ENCODE results near the gene DHRS11.

The DHRS11 gene

DNA sequence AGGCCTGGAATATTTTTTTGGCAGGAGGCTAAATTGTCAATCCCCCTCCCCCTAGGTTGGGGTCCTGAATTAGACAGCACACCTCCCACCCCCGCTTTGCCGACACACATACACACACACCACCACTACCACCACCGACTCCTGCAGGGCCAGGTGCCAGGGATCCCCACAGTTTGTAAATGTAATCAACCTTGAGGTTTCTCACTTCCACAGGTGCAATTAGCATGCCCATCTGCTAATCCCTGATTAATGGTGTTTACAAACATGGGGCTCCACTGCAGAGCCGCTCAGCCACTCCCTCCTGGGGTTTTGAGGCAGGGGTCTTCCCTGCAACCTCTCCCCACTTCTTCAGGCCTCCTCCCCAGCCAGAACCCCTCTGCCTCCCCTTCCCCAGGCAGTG, 21.5 kb downstream of the DHRS11 start:
- no peak for DNase-seq (ENCODE audit: low read depth in 2 of 3, low spot score in 2 of 3)

DNA sequence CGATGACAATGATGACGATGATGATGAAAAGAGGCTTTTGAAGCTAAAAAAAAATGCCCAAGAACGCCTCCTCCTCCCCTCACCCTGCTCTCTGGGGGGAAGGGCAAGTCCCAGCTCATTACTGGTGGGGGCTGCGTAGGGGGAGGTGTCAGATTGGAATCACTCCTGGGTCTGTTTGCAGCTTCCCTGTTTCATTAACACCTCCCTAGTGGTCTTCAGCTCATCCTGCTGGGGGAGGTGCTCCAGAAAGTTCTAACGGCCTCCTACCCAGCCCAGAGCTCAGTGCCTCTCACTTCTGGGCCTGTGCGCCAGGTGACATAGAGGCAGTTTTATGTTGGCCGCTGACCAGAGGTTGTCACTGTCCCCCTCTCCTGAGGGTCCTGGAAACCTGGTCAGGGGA, 22.4 kb downstream of the DHRS11 start:
- DNase-seq (ENCODE audit: low read depth in 2 of 3, low spot score in 2 of 3) = no peak

DNA sequence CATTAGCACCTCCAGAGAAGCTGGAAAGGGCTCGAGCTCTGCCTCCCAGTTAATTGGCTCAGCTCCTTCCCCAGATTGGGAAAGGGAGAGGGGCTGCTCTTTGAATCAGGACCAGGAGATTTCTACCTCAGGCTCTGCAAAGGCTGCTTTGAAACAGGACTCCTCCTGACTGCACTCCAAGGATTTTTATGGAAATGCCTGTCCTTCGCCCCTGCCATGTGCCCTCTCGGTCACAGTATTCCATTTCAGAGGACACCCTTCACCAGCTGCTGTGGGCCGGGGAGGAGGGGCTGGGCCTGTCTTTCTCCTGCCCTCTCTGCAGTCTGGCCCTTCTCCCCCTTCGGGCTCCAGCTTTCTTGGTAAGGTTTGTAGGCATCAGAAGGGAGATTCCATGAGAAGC, 23.3 kb downstream of the DHRS11 start:
- DNase-seq (ENCODE audit: low read depth in 2 of 3, low spot score in 2 of 3) = no peak

DNA sequence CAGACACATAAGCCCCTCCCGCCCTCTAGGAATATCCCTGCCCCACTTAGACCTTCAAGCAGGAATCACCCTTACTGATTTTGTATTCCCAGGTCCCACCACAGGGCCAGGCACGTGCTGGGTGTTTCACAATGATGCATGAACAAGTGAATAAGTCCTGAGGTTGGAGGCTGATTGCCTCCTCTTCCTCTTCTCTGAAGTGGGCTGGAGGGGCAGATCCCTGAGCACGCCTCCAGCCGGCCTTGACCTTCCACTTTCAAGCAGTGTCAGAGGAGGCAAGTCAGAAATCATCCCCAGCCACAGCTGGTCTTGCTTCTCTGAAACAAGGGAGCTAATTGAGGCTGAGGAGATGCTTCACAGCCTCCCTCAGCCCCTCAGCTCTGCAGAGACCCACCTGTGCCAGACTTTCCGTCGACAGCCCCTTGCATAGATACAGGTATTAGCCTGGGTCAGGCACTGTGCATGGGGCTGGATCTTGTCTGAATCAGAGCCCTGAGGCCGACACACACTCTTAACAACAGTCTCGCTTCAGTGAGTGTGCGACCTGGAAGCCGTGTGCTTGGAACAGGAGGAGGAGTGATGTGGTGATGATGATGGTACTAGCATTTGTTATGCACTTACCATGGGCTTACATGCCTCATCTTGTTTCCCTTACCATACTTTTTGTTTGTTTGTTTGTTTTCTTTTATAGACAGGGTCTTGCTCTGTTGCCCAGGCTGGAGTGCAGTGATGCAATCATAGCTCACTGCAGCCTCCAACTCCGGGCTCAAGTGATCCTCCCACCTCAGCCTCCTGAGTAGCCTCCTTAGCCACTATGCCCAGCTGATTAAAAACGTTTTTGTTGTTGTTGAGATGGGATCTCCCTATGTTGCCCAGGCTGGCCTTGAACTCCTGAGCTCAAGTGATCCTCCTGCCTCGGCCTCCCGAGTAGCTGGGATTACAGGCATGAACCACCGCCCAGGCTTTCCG, 24.7 kb downstream of the DHRS11 start:
- no peak for DNase-seq (ENCODE audit: low read depth in 2 of 3, low spot score in 2 of 3)

DNA sequence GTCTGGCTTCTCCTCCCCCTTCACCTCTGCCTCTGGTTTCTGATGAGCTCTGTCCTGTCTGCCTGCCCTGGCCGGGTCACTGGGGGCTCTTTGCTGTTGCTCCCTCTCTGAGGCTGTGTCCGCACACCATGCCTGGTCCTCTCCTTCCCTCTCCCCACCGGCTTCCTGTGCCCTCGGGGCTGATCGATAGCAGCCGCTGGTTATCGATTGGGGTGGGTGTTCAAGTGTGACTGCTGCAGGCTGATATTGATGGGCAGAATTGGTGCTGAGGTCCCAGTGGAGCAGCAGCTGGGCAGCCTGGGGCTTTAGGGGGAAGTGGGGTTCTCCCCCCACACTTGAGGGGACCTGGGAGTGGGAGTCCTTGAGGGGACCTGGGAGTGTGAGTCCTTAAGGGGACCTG, 26.1 kb downstream of the DHRS11 start:
- no peak for DNase-seq (ENCODE audit: low read depth in 2 of 3, low spot score in 2 of 3)

DNA sequence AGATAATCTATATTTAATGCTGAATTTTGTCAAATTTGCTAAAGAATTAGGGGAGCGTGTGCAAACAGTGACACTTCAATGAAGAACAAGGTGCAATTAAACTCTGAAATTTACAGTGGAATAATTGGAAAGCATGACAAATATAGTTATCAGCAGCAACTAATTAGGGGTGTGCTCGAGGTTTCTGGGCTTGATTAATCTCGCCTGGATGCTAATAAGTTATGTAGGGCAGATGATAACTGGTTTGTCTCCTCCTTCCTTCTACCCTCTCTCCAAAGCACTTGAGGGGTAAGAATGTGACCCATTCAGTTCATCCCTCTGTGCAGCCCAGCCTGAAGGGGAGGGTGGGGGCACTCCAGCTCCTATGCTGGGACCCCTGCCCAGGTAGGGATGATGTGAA, 31.6 kb downstream of the DHRS11 start:
- no peak for DNase-seq (ENCODE audit: low read depth in 2 of 3, low spot score in 2 of 3)

DNA sequence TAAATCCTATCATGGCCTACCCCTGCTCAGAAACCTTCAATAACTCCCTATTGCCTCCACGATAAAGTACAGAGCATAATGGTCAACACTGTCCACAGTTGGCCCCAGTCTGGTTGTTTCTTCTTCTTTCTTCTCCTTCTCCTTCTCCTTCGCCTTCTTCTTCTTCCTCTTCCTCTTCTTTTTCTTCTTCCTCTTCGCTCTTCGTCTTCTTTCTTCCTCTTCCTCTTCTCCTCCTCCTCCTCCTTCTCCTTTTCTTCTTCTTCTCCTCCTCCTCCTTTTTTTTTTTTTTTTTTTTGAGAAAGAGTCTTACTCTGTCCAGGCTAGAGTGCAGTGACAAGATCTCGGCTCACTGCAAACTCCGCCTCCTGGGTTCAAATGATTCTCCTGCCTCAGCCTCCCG, 33.5 kb downstream of the DHRS11 start:
- DNase-seq (ENCODE audit: low read depth in 2 of 3, low spot score in 2 of 3) = no peak

DNA sequence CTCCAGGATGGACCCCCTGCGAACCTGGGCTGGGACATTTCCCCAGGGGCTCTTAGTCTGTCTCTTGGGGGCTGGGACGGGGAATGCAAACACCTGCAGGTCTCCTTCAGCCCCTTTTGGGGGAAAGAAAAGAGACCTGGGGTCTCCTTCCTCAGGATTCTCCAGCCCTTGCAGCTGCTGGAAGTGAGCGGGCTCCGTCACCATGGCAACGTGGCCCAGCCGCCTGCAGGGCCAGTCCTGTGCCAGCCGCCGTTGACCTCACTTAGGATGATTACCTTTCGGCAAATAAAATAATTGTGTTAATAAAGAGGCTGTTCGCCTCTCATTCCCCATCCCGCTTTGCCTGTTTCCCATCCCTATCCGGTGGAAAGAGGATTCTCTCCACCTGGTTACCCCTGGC, 35.4 kb downstream of the DHRS11 start:
- DNase-seq (ENCODE audit: low read depth in 2 of 3, low spot score in 2 of 3) = no peak

DNA sequence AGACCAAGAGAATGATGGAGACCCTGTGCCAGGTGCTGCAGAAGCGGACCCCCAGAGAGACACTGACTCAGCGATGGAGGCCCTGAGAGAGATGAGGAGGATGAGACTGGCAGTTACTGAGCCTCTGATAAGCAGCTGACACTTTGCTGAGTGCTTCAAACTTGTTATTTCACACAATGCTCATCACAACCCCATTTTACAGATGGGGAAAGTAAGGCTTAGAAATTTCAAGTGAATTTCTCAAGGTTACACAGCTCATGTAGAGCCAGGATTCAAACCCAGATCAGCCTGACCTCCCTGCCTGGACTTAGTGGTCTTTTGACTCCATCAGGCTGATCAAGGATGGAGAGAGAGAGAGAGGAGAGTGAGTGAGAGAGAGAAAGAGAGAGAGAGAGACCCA, 36.9 kb downstream of the DHRS11 start:
- no peak for DNase-seq (ENCODE audit: low read depth in 2 of 3, low spot score in 2 of 3)

DNA sequence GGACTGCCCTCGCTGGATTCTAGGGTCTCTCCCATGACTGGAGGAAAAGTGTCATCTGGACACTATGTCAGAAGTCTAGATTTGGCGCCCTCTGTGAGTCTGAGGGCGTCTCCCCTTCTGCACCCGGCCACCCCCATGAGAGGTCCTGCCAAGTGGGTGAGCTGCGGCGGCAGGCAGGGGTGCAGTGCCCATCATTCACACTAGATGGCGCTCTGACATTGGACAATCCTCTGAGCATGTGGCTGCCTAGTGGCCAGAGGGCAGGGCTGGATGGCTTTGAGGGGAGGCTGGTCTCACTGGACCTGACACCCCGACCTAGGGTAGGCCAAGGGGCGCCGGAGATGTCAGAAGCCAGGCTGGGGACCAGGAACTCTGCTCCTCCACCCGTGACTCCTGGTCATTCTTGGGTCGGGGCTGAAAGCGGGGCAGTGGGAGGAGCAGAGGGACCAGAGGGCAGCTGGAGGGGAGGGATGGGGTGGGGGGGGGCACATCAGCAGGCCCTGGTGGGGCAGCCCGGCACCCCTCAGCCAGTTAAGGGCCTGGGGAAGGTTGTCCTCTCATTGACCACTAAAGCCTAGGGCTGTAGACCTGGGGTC, 37.7 kb downstream of the DHRS11 start:
- peak; percentile 55 to 86 (median 83) for DNase-seq (ENCODE audit: low read depth in 2 of 3, low spot score in 2 of 3)

DNA sequence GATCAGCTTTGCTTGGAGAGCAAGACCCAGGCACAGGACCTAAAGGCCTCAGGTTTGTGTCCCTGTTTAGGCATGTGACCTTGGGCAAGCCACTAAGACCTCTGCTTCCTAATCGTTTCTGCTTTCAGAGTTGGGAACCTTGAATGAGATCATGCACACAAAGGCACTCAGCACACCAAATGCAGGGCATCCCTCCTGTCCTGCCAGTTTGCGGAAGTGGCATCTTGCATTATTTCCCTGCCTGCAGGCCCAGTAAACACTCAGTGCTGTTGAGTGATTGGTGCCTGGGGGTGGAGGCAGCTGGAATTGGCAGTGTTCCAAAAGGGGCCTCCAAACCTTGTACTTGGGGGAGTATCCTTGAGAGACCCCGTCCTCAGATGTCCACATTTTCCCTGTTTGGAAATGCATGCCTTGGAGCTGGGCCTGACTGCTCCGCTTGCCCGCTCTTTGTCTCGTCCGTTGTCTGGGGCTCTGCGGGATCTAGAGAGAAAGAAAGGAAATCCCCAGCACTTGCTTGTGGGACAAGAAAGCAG, 38.4 kb downstream of the DHRS11 start:
- DNase-seq (ENCODE audit: low read depth in 2 of 3, low spot score in 2 of 3) = no peak

DNA sequence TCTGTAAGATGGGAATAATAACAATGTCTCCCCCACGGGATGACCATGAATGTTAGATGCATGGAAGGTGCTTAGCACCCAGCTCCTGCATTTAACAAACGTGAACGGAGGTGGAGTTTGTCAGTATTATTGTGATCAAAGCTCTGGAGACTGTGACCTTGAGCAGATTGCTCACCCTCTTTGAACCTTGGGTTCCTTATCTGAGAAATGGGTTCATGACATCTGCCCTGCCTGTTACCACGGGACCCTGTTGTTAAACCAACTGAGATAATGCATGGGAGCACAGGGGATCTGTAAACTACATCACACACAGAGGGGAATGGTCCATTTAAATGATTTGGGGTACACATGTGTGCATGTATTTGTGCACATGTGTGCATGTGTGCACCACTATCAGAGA, 39.3 kb downstream of the DHRS11 start:
- DNase-seq (ENCODE audit: low read depth in 2 of 3, low spot score in 2 of 3) = no peak

DNA sequence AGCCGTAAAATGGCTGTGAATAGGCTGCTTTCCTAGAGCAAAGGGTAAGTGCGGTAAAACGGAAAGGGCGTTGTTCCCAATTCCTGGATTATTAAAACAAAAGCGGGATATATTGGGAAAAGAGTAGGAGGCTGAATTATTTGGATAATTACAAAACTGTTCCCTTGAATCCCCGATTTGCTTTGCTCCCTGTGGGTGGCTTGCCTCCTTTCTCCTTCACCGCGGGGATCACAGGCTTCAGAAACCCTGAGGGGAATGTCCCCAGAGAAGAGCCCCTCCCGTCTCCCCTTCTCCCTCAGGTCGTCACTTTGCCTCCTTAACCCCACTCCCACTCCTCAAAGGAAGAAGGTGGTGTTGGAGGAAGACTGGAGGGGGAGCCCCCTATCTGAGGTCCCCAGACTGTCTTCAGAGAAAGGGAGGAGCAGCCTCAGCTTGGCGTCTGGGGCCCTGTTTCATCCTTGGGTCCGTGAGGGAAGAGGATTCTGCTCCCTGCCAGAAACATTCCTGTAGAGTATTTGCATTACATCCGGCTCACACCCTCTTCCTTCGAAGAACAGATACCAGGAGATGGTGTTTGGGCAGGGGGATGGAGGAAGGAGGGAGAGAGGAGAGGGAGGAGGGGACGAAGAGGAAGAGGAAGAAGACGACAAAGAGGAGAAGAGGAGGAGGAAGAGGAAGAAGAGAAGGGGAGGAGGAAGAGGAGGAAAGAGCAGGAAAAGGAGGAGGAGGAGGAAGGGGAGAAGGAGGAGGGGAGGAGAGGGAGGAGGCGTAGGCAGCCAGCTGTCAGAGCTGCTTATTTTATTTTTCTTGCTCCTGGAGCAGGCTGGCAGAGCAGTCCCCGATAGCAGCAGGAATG, 41.5 kb downstream of the DHRS11 start:
- DNase-seq (ENCODE audit: low read depth in 2 of 3, low spot score in 2 of 3) = no peak

DNA sequence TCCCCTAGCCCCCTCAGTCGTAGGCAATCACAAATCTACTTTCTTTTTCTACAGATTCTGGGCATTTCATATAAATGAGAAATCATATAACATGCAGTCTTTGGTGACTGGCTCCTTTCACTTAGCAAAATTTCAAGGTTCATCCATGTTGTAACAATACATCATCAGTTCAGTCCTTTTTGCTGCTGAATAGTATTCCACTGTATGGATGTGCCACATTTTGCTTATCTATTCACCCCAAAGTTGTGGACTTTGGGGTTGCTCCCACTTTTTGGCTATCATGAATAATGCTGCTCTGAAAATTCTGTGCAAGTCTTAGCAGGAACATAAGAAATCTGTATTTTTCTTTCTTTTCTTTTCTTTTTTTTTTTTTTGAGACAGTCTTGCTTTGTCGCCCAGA, 48.7 kb downstream of the DHRS11 start:
- no peak for DNase-seq (ENCODE audit: low read depth in 2 of 3, low spot score in 2 of 3)

DNA sequence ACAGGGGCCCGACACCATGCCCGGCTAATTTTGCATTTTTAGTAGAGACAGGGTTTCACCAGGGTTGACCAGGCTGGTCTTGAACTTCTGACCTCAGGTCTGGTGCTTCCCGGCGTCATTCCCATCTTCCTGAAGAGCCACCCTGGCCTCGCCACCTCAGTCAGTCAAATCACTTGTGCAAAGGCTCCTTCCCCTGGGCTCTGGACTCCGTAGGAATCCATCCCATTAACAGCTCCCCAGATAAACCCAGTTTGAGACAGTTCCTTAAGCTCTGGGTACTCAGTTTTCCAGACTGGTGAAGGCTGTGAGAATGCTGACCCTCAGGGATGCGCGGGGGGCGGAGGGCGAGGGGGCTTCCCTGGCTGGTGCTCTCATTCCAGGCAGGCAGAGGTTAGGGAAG, 49.2 kb downstream of the DHRS11 start:
- DNase-seq (ENCODE audit: low read depth in 2 of 3, low spot score in 2 of 3) = no peak

DNA sequence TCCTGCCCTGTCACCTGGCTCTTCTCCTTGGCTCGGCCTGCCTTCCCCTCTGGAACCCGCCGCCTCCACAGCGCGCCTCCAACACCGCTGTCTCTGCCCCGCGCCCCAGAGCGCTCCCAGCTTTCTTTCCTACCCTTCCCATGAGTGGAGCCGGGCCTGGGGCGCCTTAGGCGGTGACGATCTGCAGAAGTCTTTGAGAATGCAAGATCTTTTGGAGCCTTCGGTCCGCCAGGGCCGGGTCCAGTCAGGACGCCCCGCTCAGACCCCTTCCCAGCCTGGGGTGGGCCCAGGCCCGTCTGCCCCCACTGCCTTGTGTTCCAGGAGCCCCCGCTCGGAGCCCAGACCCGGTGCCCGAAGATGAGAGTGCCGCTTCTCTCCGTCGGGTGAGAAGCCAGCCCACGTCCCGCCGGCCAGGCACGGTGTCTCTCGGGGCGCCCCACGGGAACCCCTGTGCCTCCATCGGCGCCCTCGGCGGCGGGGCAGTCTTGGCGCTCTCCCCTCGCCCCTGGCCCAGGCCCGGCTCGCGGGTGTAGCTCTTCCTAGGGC, 49.7 kb downstream of the DHRS11 start:
- no peak for DNase-seq (ENCODE audit: low read depth in 2 of 3, low spot score in 2 of 3)

DNA sequence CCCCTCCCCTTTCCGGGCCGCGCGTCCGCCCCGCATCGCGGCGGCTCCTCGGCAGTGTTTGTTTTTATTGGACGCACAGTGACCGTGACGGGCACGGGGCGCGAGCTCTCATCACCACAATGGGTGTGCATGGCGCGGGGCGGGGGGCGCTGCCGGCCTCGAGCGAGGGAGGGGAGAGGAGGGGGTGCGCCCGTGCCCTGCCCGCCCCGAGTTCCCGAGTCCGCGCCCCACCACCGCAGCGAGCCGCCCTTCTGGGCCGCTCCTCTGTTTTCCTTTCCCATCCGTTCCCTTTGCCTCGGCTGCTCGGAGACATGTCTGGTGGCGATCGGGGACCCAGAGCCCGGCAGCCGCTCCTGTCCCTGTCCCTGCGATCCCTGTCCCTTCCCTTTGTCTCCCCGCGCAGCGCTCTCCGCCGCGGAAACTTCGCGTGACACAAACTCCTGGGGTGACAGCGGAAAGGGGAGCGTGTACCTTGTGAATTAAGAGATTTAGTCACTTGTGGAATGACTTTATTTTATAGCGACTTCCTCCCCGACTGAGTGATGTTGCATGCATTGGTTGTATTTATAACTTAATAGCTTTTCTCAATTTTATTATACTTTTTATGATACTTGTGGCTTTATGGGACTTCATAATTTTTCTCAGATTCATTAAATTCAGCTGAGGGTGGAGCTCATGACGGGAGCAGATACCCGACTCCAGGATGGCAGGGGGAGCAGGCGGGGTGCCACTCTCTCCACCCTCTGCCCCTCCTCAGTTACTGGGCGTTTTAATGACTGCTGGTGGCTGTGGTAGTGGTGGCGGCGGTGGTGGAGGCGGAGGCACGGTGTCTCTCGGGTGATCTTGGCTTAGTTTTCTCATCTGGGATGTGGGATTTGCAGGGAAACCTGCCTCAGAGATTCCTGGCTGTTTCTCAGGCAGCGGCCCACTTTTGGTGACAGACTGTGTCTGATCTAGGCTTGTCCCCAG, 50.5 kb downstream of the DHRS11 start:
- no peak for DNase-seq (ENCODE audit: low read depth in 2 of 3, low spot score in 2 of 3)

DNA sequence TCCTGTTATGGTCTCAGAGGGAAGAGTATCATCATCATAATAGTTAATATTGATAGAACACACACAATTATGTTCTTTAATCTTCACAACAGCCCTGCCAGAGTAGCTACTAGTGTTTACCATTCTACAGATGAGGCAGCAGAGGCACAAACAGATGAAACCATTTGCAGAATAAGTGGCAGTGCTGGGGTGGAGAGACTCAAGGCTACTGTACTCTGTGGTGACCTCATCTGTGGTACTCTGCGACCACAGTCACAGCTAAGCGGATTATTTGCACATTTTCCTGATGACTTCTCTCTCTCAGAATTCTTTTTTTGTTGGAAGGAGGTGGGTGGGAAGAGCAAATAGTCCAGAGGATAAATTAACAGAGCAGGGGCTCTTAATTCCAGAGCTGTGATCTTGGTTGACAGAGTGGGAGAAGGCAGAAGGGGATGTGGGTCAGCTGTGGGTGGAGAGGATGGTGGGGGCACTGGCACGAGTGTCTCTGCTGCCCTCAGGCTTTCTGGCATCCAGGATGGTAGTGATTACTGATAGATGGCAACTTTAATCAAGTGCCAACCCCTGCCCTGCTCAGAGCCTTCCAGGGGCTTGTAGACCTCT, 51.5 kb downstream of the DHRS11 start:
- DNase-seq (ENCODE audit: low read depth in 2 of 3, low spot score in 2 of 3) = no peak

DNA sequence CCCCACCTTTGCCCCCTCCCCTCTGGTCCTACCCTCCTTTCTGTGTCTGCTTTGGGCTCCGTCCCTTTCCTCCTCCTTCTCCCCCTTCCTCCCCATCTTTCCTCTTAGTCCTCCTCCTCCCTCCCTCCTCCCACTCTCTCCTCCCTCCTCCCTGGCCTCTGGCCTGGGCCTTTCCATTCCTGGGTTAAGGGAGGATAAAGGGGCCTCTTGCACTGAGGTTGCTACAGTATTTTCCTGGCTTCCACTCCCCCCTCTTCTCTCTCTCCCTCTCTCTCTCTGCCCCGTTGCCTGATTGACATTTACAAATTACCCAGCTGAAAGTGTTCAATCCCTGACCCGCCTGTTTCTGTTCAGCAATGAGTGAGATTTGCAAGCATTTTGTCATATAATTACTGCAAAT, 53.7 kb downstream of the DHRS11 start:
- DNase-seq (ENCODE audit: low read depth in 2 of 3, low spot score in 2 of 3) = no peak

DNA sequence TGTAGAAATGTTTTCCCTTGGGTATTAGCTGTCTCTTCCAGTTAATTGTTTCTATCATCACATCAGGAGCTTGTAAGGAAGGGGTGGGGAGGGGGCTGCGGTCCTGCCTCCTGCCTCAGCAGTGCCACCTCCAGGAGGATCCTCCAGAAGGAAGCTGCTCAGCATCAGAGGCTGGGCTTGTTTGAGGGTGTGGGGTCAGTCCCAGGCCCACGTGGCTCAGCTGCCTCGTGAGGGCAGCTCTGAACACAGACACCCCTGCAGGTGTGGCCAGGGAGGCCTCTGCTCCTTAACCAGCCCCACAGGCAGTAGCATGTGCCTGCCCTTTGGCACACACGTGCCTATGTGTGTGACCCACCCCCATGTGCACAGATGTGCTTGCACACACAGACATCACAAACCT, 56.0 kb downstream of the DHRS11 start:
- no peak for DNase-seq (ENCODE audit: low read depth in 2 of 3, low spot score in 2 of 3)

Measured in activated CD8-positive, alpha-beta memory T cell treated with anti-CD3 and anti-CD28 coated beads for 48 hours (primary cell).